ENCODE measurements around the gene IMPACT. TPM values are rescaled to one million over a fixed set of nuclear protein-coding genes. Genes with fewer than 3 reads are reported as not detected.
A peak's percentile ranks its signal among the peaks of the same experiment; 100 is the strongest.

IMPACT gene
- total RNA-seq, 1 donor from 2014 or later: 11.6 TPM

GRCh38 chr18:24491927-24492834, 65.7 kb downstream of the IMPACT start:
- H3K36me3 Mint-ChIP-seq (ENCODE audit: unreplicated experiment): no peaks in the 10 kb centered on the region
- TF ChIP-seq CTCF (IDR thresholded peaks at IDR 0.05; ENCODE audit: partially characterized antibody, unreplicated experiment): no peak
- H3K27ac Mint-ChIP-seq (ENCODE audit: unreplicated experiment): no peak overlapping the region
- DNase-seq: peak; percentile 30
- peaks cover 6% of the 10 kb centered on the region for H3K9me3 Mint-ChIP-seq (ENCODE audit: unreplicated experiment)
- H3K27me3 Mint-ChIP-seq (ENCODE audit: unreplicated experiment): no peaks in the 10 kb centered on the region
- no peak overlapping the region for H3K4me3 Mint-ChIP-seq (ENCODE audit: unreplicated experiment)
- peaks cover 13% of the 10 kb centered on the region for H3K4me1 Mint-ChIP-seq (ENCODE audit: low read depth, unreplicated experiment)

DNA sequence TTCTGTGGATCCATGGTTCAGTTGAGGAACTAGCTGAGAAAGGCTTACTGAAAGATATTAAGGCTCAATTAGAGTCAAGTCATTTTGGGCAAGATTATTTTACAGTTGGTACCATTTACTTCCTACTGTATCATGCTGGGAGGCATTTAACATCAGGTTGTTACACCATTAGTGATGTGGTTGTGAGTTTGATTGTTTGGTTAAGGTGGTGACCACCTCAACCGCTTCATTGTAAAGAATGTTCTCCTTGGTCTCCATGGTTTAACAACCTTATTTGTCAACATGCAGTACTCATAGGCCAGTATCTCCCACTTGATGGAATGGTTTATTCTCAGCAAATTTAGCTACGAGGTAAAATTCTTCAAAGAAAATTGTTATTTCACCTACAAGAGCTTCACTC, 68.1 kb downstream of the IMPACT start:
- no peak for DNase-seq
- no peak for TF ChIP-seq CTCF (IDR thresholded peaks at IDR 0.05; ENCODE audit: partially characterized antibody, unreplicated experiment)
- no peaks in the 10 kb centered on the region for H3K27me3 Mint-ChIP-seq (ENCODE audit: unreplicated experiment)
- H3K4me3 Mint-ChIP-seq (ENCODE audit: unreplicated experiment): no peak overlapping the region
- peaks cover 6% of the 10 kb centered on the region for H3K9me3 Mint-ChIP-seq (ENCODE audit: unreplicated experiment)
- peaks cover 8% of the 10 kb centered on the region for H3K4me1 Mint-ChIP-seq (ENCODE audit: low read depth, unreplicated experiment)
- no peak overlapping the region for H3K27ac Mint-ChIP-seq (ENCODE audit: unreplicated experiment)
- H3K36me3 Mint-ChIP-seq (ENCODE audit: unreplicated experiment): no peaks in the 10 kb centered on the region

DNA sequence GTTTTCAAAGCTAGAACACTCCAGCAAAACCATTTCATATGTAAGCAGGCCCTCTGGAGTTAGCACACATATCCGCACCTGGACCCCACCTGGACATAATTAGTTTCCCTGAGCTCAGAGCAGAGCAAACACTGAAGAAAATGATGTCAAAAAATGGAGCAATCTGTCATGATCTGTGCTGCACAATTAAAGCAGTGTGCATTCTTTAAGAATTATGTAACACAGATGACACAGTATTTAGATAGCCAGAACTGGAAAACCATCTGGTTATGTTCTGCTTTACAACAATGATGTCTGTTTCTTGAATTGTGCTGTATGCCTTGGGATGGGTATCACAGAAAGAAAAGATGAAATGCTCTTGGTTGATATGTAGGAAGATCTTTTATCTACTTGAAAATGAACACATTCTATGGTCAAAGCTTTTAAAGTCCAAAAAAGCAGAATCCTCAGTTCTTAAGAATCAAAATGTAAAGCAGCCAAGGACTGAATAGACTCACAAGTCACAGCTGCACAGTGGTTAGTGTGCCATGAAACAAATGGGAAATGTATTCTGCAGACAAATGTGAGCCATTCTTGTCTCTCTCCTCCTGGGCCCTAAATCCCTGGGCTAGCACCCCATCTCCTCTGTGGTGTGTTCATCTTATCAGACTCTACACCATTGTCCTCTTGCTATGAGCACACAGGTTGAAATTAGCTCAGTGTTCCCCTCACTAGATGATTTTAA, 70.7 kb downstream of the IMPACT start:
- no peak for DNase-seq
- no peak for TF ChIP-seq CTCF (IDR thresholded peaks at IDR 0.05; ENCODE audit: partially characterized antibody, unreplicated experiment)
- Mint-ChIP-seq H3K27me3 (ENCODE audit: unreplicated experiment) (no peaks in the 10 kb centered on the region), H3K4me3 (ENCODE audit: unreplicated experiment) (no peak overlapping the region), H3K9me3 (ENCODE audit: unreplicated experiment) (peaks cover 9% of the 10 kb centered on the region), H3K36me3 (ENCODE audit: unreplicated experiment) (peaks cover 4% of the 10 kb centered on the region), H3K27ac (ENCODE audit: unreplicated experiment) (no peak overlapping the region), H3K4me1 (ENCODE audit: low read depth, unreplicated experiment) (no peaks in the 10 kb centered on the region)

- no peak for DNase-seq
- Mint-ChIP-seq H3K9me3 (ENCODE audit: unreplicated experiment) (peaks cover 7% of the 10 kb centered on the region), H3K27me3 (ENCODE audit: unreplicated experiment) (no peaks in the 10 kb centered on the region), H3K27ac (ENCODE audit: unreplicated experiment) (no peak overlapping the region), H3K36me3 (ENCODE audit: unreplicated experiment) (peaks cover 4% of the 10 kb centered on the region), H3K4me3 (ENCODE audit: unreplicated experiment) (no peak overlapping the region), H3K4me1 (ENCODE audit: low read depth, unreplicated experiment) (peaks cover 5% of the 10 kb centered on the region)
- no peak for TF ChIP-seq CTCF (IDR thresholded peaks at IDR 0.05; ENCODE audit: partially characterized antibody, unreplicated experiment)
Observed at GRCh38 chr18:24499814-24500213, 73.3 kb downstream of the IMPACT start.

DNA sequence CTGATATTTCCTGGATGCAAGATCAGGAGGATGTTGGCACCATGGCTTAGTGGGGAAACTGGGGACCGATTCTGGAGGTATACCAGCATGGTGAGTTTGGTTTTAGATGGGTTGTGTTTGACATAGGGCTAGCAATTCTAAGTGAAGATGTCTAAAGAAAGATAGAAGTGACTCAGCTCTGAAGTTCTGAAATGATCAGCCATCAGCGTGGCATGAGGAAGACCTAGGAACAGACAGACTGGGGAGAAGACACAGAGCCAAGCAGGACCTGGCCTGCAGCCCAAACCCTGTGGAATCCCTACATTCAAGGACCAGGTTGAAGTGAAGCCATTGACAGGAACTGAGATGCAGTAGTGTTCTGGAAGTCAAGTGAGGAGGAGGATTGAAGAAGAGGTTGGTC, 73.7 kb downstream of the IMPACT start:
- H3K9me3 Mint-ChIP-seq (ENCODE audit: unreplicated experiment): peaks cover 5% of the 10 kb centered on the region
- no peak for TF ChIP-seq CTCF (IDR thresholded peaks at IDR 0.05; ENCODE audit: partially characterized antibody, unreplicated experiment)

More for the DNA sequence above, 73.7 kb downstream of the IMPACT start:
- H3K36me3 Mint-ChIP-seq (ENCODE audit: unreplicated experiment): peaks cover 4% of the 10 kb centered on the region
- no peaks in the 10 kb centered on the region for H3K27me3 Mint-ChIP-seq (ENCODE audit: unreplicated experiment)
- H3K27ac Mint-ChIP-seq (ENCODE audit: unreplicated experiment): no peak overlapping the region
- H3K4me3 Mint-ChIP-seq (ENCODE audit: unreplicated experiment): no peak overlapping the region
- H3K4me1 Mint-ChIP-seq (ENCODE audit: low read depth, unreplicated experiment): peaks cover 5% of the 10 kb centered on the region
- no peak for DNase-seq

Data from glutamatergic neuron (in vitro differentiated cells).